ENCODE results near the gene C10orf62. TPM values are rescaled to one million over a fixed set of nuclear protein-coding genes. Genes with fewer than 3 reads are reported as not detected.

The C10orf62 gene
- total and polyA plus RNA-seq, 10 of the 15 experiments (the other 5 are each of a cell fraction or from before 2014, with no cell fraction given): not detected

DNA sequence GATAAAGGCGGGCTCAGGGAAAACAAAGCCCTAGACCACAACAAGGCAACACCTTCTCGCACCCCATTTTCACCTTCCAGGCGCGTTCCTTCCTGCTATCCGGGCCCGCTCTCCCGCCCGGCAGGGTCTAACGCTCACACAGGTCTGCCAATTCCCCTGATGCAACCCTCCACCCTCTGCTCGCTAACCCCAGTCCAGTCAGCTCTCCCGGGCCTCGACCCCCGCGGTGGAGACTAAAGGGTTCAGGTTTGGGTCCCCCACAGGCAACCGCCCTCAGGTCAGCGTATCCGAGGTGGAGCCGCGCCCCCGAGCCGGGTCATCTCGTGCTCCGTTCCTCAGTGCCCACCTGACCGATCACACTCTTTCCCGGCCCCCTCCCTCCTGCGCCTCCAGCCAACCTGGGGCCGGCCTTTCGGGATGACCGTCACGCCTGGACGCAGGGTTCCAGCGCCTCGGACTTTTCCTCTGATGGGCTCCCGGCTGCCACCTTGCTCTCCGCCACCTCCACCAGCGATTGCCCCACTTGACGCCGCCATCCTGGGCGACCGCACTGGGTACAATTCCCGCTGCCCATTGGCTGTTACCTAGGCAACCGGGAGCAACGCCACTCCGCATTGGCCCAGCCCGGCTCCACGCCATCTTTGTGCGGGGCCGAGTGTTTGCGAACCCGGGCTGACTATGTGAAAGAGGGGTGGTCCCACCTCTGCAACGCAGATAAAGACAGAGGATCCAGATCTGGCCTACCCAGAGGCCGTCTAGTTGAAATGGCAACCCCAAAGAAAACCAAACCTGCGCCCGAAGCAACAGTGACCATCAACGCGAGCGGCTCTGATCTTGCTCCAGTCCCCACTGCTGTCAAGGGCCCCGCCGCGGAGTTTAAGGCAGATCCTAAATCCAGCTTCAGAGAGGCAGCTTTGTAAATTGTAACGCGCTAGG lies 43.7 kb downstream of the C10orf62 start, which contains the start of gene MORN4 (continued):
- TF ChIP-seq, protein P1, sequence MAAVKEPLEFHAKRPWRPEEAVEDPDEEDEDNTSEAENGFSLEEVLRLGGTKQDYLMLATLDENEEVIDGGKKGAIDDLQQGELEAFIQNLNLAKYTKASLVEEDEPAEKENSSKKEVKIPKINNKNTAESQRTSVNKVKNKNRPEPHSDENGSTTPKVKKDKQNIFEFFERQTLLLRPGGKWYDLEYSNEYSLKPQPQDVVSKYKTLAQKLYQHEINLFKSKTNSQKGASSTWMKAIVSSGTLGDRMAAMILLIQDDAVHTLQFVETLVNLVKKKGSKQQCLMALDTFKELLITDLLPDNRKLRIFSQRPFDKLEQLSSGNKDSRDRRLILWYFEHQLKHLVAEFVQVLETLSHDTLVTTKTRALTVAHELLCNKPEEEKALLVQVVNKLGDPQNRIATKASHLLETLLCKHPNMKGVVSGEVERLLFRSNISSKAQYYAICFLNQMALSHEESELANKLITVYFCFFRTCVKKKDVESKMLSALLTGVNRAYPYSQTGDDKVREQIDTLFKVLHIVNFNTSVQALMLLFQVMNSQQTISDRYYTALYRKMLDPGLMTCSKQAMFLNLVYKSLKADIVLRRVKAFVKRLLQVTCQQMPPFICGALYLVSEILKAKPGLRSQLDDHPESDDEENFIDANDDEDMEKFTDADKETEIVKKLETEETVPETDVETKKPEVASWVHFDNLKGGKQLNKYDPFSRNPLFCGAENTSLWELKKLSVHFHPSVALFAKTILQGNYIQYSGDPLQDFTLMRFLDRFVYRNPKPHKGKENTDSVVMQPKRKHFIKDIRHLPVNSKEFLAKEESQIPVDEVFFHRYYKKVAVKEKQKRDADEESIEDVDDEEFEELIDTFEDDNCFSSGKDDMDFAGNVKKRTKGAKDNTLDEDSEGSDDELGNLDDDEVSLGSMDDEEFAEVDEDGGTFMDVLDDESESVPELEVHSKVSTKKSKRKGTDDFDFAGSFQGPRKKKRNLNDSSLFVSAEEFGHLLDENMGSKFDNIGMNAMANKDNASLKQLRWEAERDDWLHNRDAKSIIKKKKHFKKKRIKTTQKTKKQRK (IDR thresholded peaks at IDR 0.05; ENCODE audit: low read depth, low read length): no peak
- TF ChIP-seq NFYB (IDR thresholded peaks at IDR 0.05; ENCODE audit: insufficient read depth, low read depth, low read length): peak; percentile 74; the same call in 1 of the 2 replicates
- TF ChIP-seq YY1 (IDR thresholded peaks at IDR 0.05; ENCODE audit: low read depth, low read length): peak; percentile 99
- no peak for TF ChIP-seq SREBF1 (IDR thresholded peaks at IDR 0.05; ENCODE audit: low read length)
- TF ChIP-seq, protein P2, sequence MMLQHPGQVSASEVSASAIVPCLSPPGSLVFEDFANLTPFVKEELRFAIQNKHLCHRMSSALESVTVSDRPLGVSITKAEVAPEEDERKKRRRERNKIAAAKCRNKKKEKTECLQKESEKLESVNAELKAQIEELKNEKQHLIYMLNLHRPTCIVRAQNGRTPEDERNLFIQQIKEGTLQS (IDR thresholded peaks at IDR 0.05; ENCODE audit: borderline replicate concordance, extremely low read depth, low read depth, low read length): no peak
- TF ChIP-seq ZNF217 (IDR thresholded peaks at IDR 0.05): no peak
- TF ChIP-seq POLR2A (IDR thresholded peaks at IDR 0.05; ENCODE audit: low read depth, low read length): peak; percentile 75
- TF ChIP-seq ZNF24 (IDR thresholded peaks at IDR 0.05): no peak
- no peak for TF ChIP-seq RELA (IDR thresholded peaks at IDR 0.05; ENCODE audit: borderline replicate concordance, partially characterized antibody)
- TF ChIP-seq CBX5 (IDR thresholded peaks at IDR 0.05; ENCODE audit: low read depth): no peak
- peak; percentile 78 for TF ChIP-seq RUNX3 (IDR thresholded peaks at IDR 0.05; ENCODE audit: low read length)
- TF ChIP-seq, protein P3, sequence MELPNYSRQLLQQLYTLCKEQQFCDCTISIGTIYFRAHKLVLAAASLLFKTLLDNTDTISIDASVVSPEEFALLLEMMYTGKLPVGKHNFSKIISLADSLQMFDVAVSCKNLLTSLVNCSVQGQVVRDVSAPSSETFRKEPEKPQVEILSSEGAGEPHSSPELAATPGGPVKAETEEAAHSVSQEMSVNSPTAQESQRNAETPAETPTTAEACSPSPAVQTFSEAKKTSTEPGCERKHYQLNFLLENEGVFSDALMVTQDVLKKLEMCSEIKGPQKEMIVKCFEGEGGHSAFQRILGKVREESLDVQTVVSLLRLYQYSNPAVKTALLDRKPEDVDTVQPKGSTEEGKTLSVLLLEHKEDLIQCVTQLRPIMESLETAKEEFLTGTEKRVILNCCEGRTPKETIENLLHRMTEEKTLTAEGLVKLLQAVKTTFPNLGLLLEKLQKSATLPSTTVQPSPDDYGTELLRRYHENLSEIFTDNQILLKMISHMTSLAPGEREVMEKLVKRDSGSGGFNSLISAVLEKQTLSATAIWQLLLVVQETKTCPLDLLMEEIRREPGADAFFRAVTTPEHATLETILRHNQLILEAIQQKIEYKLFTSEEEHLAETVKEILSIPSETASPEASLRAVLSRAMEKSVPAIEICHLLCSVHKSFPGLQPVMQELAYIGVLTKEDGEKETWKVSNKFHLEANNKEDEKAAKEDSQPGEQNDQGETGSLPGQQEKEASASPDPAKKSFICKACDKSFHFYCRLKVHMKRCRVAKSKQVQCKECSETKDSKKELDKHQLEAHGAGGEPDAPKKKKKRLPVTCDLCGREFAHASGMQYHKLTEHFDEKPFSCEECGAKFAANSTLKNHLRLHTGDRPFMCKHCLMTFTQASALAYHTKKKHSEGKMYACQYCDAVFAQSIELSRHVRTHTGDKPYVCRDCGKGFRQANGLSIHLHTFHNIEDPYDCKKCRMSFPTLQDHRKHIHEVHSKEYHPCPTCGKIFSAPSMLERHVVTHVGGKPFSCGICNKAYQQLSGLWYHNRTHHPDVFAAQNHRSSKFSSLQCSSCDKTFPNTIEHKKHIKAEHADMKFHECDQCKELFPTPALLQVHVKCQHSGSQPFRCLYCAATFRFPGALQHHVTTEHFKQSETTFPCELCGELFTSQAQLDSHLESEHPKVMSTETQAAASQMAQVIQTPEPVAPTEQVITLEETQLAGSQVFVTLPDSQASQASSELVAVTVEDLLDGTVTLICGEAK (IDR thresholded peaks at IDR 0.05; ENCODE audit: borderline replicate concordance): peak; percentile 80
- no peak for TF ChIP-seq IKZF2 (IDR thresholded peaks at IDR 0.05)
- no peak for TF ChIP-seq EED (IDR thresholded peaks at IDR 0.05; ENCODE audit: low read depth)
- peak; percentile 84 for TF ChIP-seq CHD2 (IDR thresholded peaks at IDR 0.05; ENCODE audit: borderline replicate concordance, low read depth, low read length)
- TF ChIP-seq POLR2AphosphoS2 (IDR thresholded peaks at IDR 0.05; ENCODE audit: low read depth, low read length): no peak
- TF ChIP-seq SIX5 (IDR thresholded peaks at IDR 0.05; ENCODE audit: low read depth, low read length, severe bottlenecking): peak; percentile 78
- no peak for TF ChIP-seq FOXM1 (IDR thresholded peaks at IDR 0.05; ENCODE audit: low read depth, low read length)
- no peak for TF ChIP-seq SMARCA5 (IDR thresholded peaks at IDR 0.05)
- TF ChIP-seq ETV6 (conservative IDR thresholded peaks at IDR 0.05 in 1 of 2, IDR thresholded peaks at IDR 0.05 in 1 of 2; ENCODE audit: borderline replicate concordance in 1 of 2, low read depth in 1 of 2): no peak
